Spleen (tissue), 11 donors: ENCODE data around the gene TPD52L2. TPM values are rescaled to one million over a fixed set of nuclear protein-coding genes. Genes with fewer than 3 reads are reported as not detected.

ENCODE experiments used
- DNase-seq: peaks from one replicate; pipeline ENCODE4 v3.0.0-alpha.2; 2020
- H3K27ac ChIP-seq, 8 donors: fragments of 200-600 bp; sonication (generic) in 7 of 8; 1 replicate in 4 of 8; 2 replicates in 4 of 8; pipeline versions ENCODE4 v1.5.0 to v1.8.0; 2016 to 2021; ENCODE audit warnings: inconsistent platforms in 4 of 8, mild to moderate bottlenecking in 4 of 8, moderate library complexity in 1 of 8
- H3K27me3 ChIP-seq, 7 donors: fragments of 200-600 bp; sonication (generic) in 6 of 7; replicated peaks in 1 of 7; 1 replicate in 4 of 7; 2 replicates in 3 of 7; pipeline versions ENCODE4 v1.5.0 to v1.8.0; 2016 to 2021; ENCODE audit warnings: inconsistent platforms in 3 of 7, mild to moderate bottlenecking in 1 of 7
- H3K36me3 ChIP-seq, 6 donors: fragments of 200-600 bp; sonication (generic) in 5 of 6; 1 replicate in 4 of 6; 2 replicates in 2 of 6; pipeline versions ENCODE4 v1.5.0 to v1.8.0; 2016 to 2021; ENCODE audit warnings: inconsistent platforms in 2 of 6
- H3K4me1 ChIP-seq, 6 donors: fragments of 200-600 bp; sonication (generic) in 5 of 6; 1 replicate in 3 of 6; 2 replicates in 3 of 6; pipeline versions ENCODE4 v1.5.0 to v1.8.0; 2016 to 2021; ENCODE audit warnings: inconsistent platforms in 3 of 6
- H3K4me3 ChIP-seq, 8 donors: fragments of 200-600 bp; sonication (generic) in 7 of 8; 1 replicate in 4 of 8; 2 replicates in 4 of 8; pipeline versions ENCODE4 v1.5.0 to v1.8.0; 2016 to 2021; ENCODE audit warnings: inconsistent platforms in 4 of 8, mild to moderate bottlenecking in 4 of 8, moderate library complexity in 2 of 8
- H3K9me3 ChIP-seq, 8 donors: fragments of 200-600 bp; sonication (generic) in 7 of 8; 1 replicate in 4 of 8; 2 replicates in 4 of 8; pipeline versions ENCODE4 v1.5.0 to v1.8.0; 2016 to 2021; ENCODE audit warnings: inconsistent platforms in 4 of 8
- CTCF ChIP-seq, 11 experiments: fragments of 200-600 bp in 7 of 11; fragments of 450-650 bp in 4 of 11; sonication (generic) in 4 of 11; IDR thresholded peaks in 8 of 11; conservative IDR thresholded peaks in 3 of 11; 1 replicate in 7 of 11; 2 replicates in 4 of 11; pipeline versions ENCODE4 v1.4.0 to v1.8.0; 2016 to 2021; ENCODE audit warnings: antibody characterized with exemption in 11 of 11, inconsistent platforms in 4 of 11, mild to moderate bottlenecking in 1 of 11
- POLR2A ChIP-seq, 3 donors: fragments of 450-650 bp; IDR thresholded peaks; one replicate each; pipeline ENCODE4 v1.5.1; 2017; ENCODE audit warnings: antibody characterized with exemption in 3 of 3, mild to moderate bottlenecking in 1 of 3
- POLR2AphosphoS5 ChIP-seq, 3 donors: sonication (generic); formaldehyde crosslinking; IDR thresholded peaks; one replicate each; pipeline ENCODE4 v1.5.1; 2017; ENCODE audit warnings: antibody characterized with exemption in 3 of 3
- WGBS, 5 donors: extraction: QIAGEN DNeasy Blood & Tissue Kit in 3 of 5; methylation state at CpG; one replicate each; pipeline versions ENCODE4 v1.1.5 to v1.1.7; 2013 to 2018; 5-methylcytosine and 5-hydroxymethylcytosine counted together
- intact Hi-C: fragments of 100-400 bp; cut with DNase I; formaldehyde crosslinking; loops from one replicate; pipeline ENCODE4 v1.15.0; 2023; ENCODE audit warnings: low total_unique reads
- polyA plus RNA-seq, 3 donors: library from polyadenylated mRNA; stranded (reverse); fragments of 200-250 nt; gene quantifications; one replicate each; pipeline ENCODE4 v1.2.1, GENCODE V29; 2013
- total RNA-seq, 7 donors: library from RNA; depleted of rRNA in 3 of 7; stranded (reverse); fragments of >200 nt in 3 of 7; fragmentation: NEBNext Ultra II Directional in 4 of 7; extraction: Animal tissue kit (Norgen Biotek cat#: 25700) in 4 of 7; gene quantifications; one replicate each; pipeline versions ENCODE4 v1.1.0 to v1.2.1, GENCODE V29; 2016 to 2021
- donor health status: healthy with polysubstance abuse.
- donor health status: DM: no; HTN: no; CAD: no; lungs with moderate emphysema.
- donor health status: DM: no; HTN: no; CAD: no.
- donor health status: Bipolar disorder and iron deficiency.
- donor health status: healthy.
- donor health status: DM: no; HTN: no; CAD: no.
- donor health status: DM: yes; HTN: yes; CAD: no.

Gene TPD52L2
- total and polyA plus RNA-seq, 10 donors = 60.2 to 102 (median 87.4) TPM

DNA sequence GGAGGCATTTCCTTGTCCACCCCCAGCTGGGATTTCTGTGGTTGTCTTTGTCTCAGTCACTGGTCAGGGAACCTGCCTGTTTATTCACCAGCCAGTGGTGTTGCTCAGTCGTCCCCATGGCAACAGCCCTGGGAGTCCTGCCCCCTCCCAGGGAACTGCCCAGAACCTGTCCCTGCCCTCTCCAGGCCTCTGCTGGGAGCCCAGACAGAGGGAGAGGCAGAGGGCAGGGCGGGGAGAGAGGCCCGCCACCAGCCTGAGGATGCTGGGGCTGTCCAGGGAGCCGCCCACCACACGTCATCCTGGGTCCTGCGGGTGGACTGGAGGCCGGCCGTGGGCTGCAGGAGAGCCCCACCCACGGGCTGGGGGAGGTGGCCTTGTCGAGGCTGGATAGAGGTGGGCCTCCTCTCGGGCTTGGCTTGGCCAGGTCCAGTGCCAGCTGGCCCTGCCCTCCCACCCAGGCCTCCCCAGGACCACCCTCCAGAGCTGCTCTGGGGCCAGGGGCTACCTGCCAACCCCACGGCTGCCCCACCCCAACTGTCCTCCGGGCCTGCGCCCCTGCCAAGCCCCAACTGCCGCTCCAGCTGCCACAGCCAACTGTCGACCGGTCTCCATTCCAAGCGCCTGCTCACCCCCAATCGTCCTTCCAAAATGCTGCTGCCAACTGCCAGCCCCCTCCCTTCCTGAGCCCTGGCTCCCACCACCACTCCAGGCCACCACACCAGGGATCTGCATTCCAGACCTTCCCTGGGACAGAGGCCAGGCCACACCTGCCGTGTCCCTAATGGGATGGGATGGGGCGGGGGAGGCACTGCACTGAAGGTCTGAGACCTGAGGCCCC, 29.8 kb upstream of the TPD52L2 start:
- intact Hi-C loops = no loop called here
- 48 to 75% (median 69%) methylated on average over 14 to 21 of the region's 21 CpGs for WGBS, 5 donors
- TF ChIP-seq CTCF (IDR thresholded peaks at IDR 0.05 in 8 of 11, conservative IDR thresholded peaks at IDR 0.05 in 3 of 11) (no peak), POLR2AphosphoS5 (IDR thresholded peaks at IDR 0.05) (peak; percentile 38 to 78 (median 74))
- Histone ChIP-seq H3K36me3 (no peaks in the 10 kb centered on the region), H3K27me3 (peaks cover 0 to 36% (median 16%) of the 10 kb centered on the region in 7 donors), H3K4me1 (peaks cover 9 to 55% (median 39%) of the 10 kb centered on the region in 6 donors), H3K4me3 (no peak overlapping the region), H3K27ac (peak overlapping the region in 7 of 8 donors; percentile 36 to 81 (median 71)), H3K9me3 (no peaks in the 10 kb centered on the region)
- DNase-seq = peak; percentile 90

DNA sequence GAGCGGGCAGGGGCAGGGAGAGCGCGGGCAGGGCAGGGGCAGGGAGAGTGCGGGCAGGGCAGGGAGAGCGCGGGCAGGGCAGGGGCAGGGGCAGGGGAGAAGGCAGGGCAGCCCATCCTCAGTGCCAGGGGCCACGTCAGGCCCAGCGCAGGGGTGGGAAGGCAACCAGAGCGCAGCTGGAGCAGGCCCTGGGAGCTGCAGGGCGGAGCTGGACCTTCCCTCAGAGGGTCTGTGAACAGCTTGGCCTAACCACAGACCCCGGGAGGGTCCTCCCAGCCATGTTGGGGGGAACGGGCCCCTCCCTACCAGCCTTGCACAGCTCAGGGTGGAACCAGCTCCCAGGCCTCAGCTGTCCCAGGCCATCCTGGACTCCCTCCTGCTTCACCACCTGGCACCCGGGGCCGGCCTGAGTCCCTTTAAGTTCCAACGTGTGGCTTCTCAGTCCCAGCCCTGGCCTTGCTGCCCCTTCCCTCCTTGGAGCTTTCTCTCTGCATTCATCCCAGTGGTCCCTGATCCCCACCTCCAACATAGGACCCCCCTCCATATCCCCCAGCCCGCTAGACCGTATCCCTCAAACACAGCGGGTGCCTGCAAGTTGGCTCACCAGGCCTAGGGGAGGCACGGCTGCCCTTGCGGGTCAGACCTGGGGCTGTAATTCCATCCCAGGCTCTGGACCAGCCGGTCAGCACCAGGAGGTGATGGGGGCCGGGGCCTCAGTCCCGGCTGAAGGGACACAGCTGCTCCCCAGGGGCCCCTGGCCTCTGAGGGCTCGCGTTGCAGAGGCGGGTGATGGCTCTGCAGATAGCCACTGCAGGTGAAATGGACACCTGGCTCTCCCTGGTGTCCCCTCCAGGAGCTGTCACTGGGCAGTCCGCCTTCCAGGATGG, 28.4 kb upstream of the TPD52L2 start:
- WGBS, 5 donors = 85 to 92% (median 88%) methylated on average over 23 to 27 of the region's 27 CpGs
- peak overlapping the region in 2 of 8 donors; percentile 30 to 37 for H3K27ac ChIP-seq

DNA sequence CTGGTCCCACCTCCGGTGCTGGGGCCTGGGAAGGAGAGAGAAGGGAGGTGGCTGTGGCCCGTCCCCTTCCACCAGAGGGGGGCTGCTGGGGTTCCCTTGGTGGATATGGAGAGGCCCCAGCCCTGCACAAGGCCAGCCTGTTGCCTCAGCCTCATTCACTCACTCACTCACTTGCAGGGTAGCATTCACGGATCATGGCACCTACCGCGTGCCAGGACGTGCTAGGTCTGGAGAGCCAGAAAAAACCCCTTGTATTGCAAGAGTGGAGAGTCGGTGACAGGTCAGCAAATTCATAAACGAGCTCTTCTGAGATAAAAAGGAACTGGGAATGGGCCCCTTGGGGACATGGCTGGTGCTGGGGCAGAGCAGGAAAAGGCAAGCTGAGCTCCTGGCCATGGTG, 27.6 kb upstream of the TPD52L2 start:
- H3K27me3 ChIP-seq = peaks cover 0 to 29% (median 4%) of the 10 kb centered on the region in 7 donors
- DNase-seq = no peak
- intact Hi-C loops = no loop called here
- TF ChIP-seq POLR2A (IDR thresholded peaks at IDR 0.05) = no peak
- TF ChIP-seq POLR2AphosphoS5 (IDR thresholded peaks at IDR 0.05) = no peak
- no peak for TF ChIP-seq CTCF (IDR thresholded peaks at IDR 0.05 in 8 of 11, conservative IDR thresholded peaks at IDR 0.05 in 3 of 11)
- 41 to 66% (median 59%) methylated on average over 8 of the region's 8 CpGs for WGBS, 5 donors
- H3K9me3 ChIP-seq = no peaks in the 10 kb centered on the region
- peak overlapping the region in 2 of 8 donors; percentile 30 to 37 for H3K27ac ChIP-seq
- no peaks in the 10 kb centered on the region for H3K36me3 ChIP-seq
- peaks cover 18 to 51% (median 32%) of the 10 kb centered on the region in 6 donors for H3K4me1 ChIP-seq
- no peak overlapping the region for H3K4me3 ChIP-seq

More for the DNA sequence above, 28.4 kb upstream of the TPD52L2 start:
- TF ChIP-seq POLR2A (IDR thresholded peaks at IDR 0.05) = no peak
- TF ChIP-seq CTCF (IDR thresholded peaks at IDR 0.05 in 8 of 11, conservative IDR thresholded peaks at IDR 0.05 in 3 of 11) = no peak
- TF ChIP-seq POLR2AphosphoS5 (IDR thresholded peaks at IDR 0.05) = no peak
- intact Hi-C loops = no loop called here
- H3K4me3 ChIP-seq = no peak overlapping the region
- no peak for DNase-seq
- peaks cover 10 to 51% (median 34%) of the 10 kb centered on the region in 6 donors for H3K4me1 ChIP-seq
- no peaks in the 10 kb centered on the region for H3K36me3 ChIP-seq
- peaks cover 0 to 29% (median 12%) of the 10 kb centered on the region in 7 donors for H3K27me3 ChIP-seq
- no peaks in the 10 kb centered on the region for H3K9me3 ChIP-seq
